ENCODE data around the gene SMG6. TPM values are rescaled to one million over a fixed set of nuclear protein-coding genes. Genes with fewer than 3 reads are reported as not detected.

The SMG6 gene
- total RNA-seq, 2 donors from 2014 or later = 18.3 to 23.6 TPM

DNA sequence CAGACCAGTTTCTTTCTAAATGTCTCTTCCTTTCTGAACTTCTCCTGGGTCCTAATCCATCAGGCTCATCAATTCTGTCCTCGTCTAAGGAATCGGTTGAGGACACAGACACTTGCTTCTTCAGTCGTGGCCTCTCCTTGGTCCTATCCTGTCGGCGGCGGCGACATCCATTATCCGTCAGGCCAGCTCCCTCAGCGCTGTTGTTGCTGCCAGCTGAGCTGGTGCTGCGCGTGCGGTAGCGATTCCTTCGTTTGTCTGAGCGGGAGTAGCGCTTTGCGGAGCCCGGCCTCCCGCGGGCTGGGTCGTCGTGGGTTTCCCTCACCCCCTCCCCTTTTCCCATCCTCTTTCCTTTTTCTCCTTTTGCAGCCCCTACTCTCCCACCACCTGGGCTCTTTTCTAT is 3.8 kb downstream of the SMG6 start:
- no peak overlapping the region for H3K4me3 ChIP-seq
- H3K36me3 ChIP-seq = peaks cover 16% of the 10 kb centered on the region
- H3K27ac ChIP-seq = no peak overlapping the region
- no peak overlapping the region for H3K9ac ChIP-seq (ENCODE audit: low read depth in 2 of 2, low read length in 2 of 2)
- no peaks in the 10 kb centered on the region for H3K27me3 ChIP-seq
- no peak for DNase-seq
- intact Hi-C loops (cut with DNase I) = loop anchor here (5.0 kb wide), 1 partner anchor 38 kb away; the partner anchor contains the start of genes SGSM2 and TSR1
- H3K4me1 ChIP-seq = no peaks in the 10 kb centered on the region
- no peaks in the 10 kb centered on the region for H3K9me3 ChIP-seq
- TF ChIP-seq, protein P1, sequence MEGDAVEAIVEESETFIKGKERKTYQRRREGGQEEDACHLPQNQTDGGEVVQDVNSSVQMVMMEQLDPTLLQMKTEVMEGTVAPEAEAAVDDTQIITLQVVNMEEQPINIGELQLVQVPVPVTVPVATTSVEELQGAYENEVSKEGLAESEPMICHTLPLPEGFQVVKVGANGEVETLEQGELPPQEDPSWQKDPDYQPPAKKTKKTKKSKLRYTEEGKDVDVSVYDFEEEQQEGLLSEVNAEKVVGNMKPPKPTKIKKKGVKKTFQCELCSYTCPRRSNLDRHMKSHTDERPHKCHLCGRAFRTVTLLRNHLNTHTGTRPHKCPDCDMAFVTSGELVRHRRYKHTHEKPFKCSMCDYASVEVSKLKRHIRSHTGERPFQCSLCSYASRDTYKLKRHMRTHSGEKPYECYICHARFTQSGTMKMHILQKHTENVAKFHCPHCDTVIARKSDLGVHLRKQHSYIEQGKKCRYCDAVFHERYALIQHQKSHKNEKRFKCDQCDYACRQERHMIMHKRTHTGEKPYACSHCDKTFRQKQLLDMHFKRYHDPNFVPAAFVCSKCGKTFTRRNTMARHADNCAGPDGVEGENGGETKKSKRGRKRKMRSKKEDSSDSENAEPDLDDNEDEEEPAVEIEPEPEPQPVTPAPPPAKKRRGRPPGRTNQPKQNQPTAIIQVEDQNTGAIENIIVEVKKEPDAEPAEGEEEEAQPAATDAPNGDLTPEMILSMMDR (IDR thresholded peaks at IDR 0.05) = no peak

DNA sequence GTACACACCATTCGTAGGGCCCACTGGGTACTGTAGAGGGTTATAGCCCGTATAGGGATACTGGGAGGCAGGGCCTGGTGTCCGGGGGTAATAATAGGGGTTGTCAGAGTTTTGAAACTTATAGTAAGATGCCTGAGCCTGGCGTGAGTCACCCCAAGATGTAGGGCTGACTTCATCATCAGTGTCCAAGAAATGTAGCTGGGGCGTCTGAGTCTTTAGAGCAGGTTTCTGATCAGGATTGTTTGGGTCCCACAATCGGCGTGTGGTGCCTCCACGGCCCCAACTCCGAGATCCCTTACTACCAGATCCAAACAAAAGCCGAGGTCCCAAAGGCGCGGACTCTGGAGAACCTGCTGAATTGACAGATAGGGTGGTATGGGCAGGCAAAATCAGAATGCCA is 4.4 kb downstream of the SMG6 start:
- H3K9ac ChIP-seq (ENCODE audit: low read depth in 2 of 2, low read length in 2 of 2) = no peak overlapping the region
- no peaks in the 10 kb centered on the region for H3K4me1 ChIP-seq
- no peak for DNase-seq
- no peak overlapping the region for H3K27ac ChIP-seq
- intact Hi-C loops (cut with DNase I) = no loop called here
- no peaks in the 10 kb centered on the region for H3K27me3 ChIP-seq
- no peaks in the 10 kb centered on the region for H3K9me3 ChIP-seq
- H3K4me3 ChIP-seq = no peak overlapping the region
- TF ChIP-seq, protein P1 (IDR thresholded peaks at IDR 0.05) = no peak
- H3K36me3 ChIP-seq = peaks cover 16% of the 10 kb centered on the region

DNA sequence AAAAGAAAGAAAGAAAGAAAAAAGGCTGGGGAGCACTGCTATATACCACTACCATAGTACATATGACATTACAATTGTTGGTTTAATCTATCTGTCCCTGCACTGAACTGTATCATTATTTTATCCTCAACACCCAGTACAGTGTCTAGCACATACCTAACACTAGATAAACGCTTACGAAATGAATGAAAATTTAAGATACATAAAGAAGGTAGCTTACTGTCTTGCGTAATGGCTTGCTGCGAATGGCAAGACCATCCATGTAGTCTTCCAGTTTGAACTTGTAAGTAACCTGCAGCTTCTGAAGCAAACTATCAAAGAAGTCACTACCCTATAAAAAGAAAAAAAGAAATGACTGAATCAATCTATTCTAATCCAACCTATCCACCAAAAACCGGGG is 6.6 kb downstream of the SMG6 start:
- Histone ChIP-seq H3K27me3 (no peaks in the 10 kb centered on the region), H3K27ac (no peak overlapping the region), H3K36me3 (peaks cover 16% of the 10 kb centered on the region), H3K9me3 (no peaks in the 10 kb centered on the region), H3K4me3 (no peak overlapping the region), H3K9ac (ENCODE audit: low read depth in 2 of 2, low read length in 2 of 2) (no peak overlapping the region), H3K4me1 (no peaks in the 10 kb centered on the region)
- intact Hi-C loops (cut with DNase I) = no loop called here
- TF ChIP-seq, protein P1 (IDR thresholded peaks at IDR 0.05) = no peak
- DNase-seq = no peak

DNA sequence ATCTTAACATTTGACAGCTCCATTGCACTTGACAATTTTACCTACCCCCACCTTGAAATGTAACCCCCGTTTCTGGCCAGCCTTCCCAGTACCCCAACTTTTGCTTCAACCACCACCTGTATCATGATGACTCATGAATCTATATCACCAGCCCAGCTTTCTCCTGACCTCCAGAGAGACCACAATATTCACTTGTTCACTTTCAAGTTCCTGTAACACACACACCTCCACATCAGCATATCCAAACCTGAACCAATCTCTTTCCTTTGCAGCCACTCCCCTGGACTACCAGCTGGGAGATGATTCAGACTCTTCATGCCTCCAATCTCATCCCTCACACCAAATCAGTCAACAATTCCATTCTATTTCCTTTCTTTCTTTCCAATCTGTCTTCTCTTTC is 8.0 kb downstream of the SMG6 start:
- Histone ChIP-seq H3K4me1 (no peaks in the 10 kb centered on the region), H3K4me3 (no peak overlapping the region), H3K9ac (ENCODE audit: low read depth in 2 of 2, low read length in 2 of 2) (no peak overlapping the region), H3K36me3 (peaks cover 16% of the 10 kb centered on the region), H3K9me3 (no peaks in the 10 kb centered on the region), H3K27me3 (no peaks in the 10 kb centered on the region), H3K27ac (no peak overlapping the region)
- intact Hi-C loops (cut with DNase I) = no loop called here
- TF ChIP-seq, protein P1 (IDR thresholded peaks at IDR 0.05) = no peak
- no peak for DNase-seq

DNA sequence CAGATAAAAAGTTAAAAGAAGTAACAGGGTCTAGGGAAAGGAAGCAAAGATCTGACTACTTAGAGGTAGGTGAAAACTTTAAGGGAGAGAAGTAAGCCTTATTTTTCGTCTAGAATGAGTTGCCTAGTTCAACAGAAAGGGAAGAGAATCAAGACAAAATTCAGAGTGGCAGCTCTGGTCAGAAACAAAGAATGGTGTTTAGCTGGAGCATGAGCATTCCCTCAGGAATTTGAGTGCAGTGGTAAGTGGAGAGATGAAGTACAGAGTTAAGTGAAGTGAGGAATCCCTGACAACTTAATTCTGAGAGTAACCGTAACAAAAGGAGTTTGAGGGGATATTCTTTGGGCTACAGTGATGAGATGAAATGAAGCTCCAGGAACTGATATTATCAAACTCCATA is 11.5 kb downstream of the SMG6 start:
- TF ChIP-seq, protein P1 (IDR thresholded peaks at IDR 0.05) = no peak
- H3K27ac ChIP-seq = no peak overlapping the region
- no peak for DNase-seq
- no peaks in the 10 kb centered on the region for H3K9me3 ChIP-seq
- H3K4me1 ChIP-seq = no peaks in the 10 kb centered on the region
- H3K9ac ChIP-seq (ENCODE audit: low read depth in 2 of 2, low read length in 2 of 2) = no peak overlapping the region
- H3K4me3 ChIP-seq = no peak overlapping the region
- intact Hi-C loops (cut with DNase I) = no loop called here
- no peaks in the 10 kb centered on the region for H3K27me3 ChIP-seq
- H3K36me3 ChIP-seq = peaks cover 16% of the 10 kb centered on the region
